Stimulated activated CD8-positive, alpha-beta memory T cell treated with anti-CD3 and anti-CD28 coated beads, Interleukin-7, amount 100 ng/mL, for 24 hours (primary cell): ENCODE results near the gene STXBP6.

Experiments used
- DNase-seq: peaks from one replicate; pipeline ENCODE4 v3.0.0-alpha.2; 2020; ENCODE audit warnings: low read depth

Gene STXBP6

DNA sequence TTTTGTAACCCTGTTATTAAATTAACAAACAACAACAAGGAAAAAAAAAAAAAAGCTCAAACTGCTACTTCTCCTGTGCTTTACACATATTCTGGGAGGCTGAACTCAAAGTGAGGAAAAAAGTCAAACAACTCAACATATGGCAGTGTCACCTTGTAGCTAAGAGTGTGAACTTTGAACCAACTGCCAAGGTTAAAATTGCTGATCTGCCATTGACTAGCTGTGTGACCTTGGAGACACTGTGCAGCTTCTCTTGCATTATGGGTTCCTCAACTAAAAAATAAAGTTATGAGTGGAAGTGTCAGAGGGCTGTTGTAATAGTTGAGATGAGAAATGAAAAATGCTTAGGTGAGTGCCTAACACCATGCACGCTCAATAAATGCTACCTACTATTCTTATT lies 34.2 kb downstream of the STXBP6 start:
- no peak for DNase-seq

DNA sequence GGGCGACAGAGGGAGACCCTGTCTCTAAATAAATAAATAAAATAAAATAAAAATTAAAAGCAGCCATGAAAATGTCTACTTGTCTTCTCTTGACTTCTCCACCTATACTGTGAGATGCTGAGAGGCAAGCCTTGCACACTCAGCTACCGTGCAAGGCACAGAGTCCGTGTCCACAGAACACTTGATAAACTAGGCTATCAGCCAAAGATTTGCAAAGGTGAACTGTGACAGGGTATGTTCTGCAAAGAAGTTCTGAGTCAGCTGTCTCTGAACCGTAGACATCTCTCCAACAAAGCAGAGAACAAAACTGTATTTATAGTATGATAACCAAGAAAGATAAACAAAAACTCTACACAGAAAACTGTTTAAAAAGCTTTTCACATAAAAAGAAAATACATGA lies 35.5 kb downstream of the STXBP6 start:
- DNase-seq = no peak

DNA sequence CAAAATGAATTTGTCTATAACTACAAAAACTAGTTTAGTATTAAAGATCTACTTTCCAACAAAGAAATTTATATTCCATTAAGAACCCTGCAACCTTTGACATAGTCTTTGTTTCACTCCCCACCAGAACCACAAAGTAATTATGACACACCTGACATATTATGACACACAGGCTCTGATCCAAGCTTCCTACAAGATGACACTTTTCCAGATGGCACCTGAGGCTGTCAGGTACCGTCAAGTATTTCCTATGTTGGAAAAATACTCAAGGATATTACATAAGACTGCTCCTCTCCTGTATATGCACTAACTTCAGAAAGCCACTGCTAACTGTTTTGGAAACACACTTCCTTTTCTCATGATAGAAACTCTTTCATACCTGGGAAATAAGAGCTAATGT lies 38.9 kb downstream of the STXBP6 start:
- no peak for DNase-seq

DNA sequence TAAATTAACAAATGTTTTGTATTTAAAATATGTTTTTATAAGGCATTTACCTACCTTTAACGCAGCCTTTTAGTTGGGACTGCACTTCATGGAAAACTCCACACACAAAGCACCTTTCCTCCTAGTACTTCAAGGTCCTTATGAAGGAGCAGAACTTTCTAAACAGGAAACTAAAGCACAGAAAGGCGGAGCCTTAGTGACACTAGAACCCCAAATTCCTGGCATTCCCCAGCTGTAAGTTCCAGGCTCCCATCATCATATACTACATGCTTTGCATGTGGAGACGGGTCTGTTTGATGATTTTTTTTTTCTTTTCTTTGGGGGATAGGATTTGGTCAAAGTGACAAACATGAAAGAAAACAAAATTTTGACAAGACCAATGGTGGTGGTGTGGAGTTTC lies 39.5 kb downstream of the STXBP6 start:
- DNase-seq = no peak

DNA sequence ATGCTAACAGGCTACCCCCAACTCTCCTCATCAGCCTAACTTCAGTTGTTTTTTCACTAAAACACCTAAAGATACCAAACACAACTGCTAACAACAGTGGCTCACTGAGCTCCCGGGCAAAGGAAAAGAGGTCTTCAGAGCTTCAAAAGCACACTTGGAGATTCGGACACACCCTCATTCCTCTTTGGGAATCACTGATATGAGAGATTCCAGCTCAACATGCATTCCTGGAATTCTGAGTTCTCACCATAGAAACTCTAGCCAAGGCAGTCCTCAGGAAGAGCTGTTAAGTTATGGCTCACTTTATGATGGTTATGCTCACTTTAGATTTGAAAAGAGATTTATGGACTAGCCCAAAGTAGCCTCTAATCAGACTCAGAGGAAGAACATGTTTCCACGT lies 40.1 kb downstream of the STXBP6 start:
- no peak for DNase-seq

DNA sequence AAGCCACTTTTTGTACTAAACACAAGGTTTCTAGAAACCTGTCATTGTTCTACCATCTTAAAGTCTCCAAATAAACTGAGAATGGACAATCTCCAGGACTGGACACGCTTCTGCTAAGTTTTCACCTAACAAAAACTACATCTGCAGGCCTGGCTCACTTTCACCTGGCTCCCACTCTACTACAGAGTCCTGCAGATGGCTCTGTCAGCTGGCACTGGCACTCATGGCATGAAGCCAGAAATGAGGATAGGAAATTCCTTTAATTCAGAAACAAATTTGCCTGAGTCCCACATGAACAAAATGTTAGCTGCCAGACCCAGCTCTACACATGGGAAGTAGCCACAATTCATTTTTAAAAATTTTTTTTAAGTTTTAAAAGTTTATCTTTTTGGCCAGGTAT lies 42.1 kb downstream of the STXBP6 start:
- DNase-seq = no peak

DNA sequence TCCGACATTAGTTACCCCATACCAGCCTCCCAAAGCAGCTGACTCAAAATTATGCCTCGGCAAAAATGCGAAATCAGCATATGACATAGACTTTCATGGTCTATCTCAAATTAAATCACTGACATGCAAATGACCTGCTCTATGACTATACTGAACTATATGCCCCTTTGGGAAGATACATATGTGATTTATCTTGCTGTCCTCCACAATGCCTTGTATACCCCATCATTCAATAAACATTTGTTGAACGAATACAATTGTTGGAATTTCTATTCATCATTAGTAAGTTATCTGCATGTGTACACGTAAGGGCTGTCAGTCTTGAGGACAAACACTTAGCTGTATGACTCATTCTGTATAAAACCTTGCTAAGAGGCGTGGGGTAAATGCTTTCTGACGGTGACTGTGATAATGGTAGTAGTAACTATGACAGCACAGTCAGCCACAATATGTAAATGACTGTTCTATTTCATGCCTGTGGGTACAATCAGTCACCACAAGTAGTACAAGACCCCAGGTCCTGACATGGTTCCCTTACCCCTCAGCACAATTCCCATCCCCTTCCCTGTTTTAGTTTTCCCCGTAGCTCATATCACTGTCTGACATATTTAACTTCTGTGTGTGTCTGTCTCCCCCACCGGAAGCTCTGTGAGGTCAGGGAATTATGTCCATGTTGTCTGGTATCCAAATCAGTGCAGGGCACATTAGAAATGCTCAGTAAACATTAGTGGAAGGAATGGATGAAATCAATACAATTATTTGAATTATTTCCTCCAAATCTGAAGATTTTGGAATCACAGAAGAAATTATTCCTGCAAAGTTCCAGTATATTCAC lies 42.8 kb downstream of the STXBP6 start:
- no peak for DNase-seq

DNA sequence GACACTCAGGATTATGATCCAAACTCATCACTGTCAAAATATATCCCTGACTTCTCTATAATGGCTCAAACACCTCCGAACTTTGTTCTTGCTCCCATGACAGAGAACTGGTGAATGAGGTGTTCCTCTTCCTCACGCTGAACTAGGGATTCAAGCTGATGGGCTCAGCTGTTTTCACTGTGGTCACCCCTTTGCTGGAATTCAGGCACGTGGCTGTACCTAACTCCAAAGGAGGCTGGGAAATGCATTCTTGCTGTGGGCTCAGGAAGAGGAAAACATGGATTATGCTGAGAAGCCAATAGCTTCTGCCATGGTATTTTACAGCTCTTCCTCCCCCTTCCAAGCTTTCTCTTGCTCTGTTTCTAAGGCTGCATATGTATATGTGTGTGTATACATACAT lies 43.9 kb downstream of the STXBP6 start:
- DNase-seq = no peak

DNA sequence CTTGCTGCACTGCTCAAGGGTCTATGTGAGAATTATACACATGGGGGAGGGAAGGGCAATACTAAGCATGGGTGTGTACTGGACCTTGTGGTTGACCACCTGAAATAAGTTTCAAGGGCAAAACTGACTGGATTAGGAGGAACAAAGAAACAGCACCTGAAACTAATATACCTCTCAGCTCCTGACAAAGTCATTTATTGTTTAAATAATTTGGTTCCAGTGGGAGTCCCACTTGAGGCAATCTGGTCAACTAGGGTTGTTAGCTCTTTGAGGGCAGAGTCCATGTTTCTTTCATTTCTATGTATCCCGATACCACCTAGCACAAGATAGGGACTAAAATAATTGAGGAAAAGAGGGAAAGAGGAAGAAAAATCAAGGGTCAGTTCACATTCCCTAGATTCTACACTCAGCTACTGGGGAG lies 45.5 kb downstream of the STXBP6 start:
- no peak for DNase-seq

DNA sequence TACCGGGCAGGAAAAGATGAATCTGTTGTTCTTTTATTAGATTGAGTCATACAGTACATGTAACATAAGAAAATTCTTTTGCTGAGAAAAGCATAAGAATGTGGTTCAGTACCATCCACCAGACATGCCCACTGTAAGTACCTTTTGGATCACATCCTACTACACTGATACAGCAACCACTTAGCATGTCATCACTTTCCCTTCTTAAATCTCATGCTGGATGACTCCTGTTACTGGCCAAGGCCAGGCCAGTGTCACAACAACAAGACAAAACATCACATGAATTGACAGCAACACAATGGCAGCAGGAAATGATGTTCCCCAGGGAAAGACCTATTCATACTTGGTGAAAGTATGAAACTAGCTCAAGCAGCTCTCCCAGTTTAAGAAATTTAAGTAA lies 46.4 kb downstream of the STXBP6 start:
- no peak for DNase-seq

DNA sequence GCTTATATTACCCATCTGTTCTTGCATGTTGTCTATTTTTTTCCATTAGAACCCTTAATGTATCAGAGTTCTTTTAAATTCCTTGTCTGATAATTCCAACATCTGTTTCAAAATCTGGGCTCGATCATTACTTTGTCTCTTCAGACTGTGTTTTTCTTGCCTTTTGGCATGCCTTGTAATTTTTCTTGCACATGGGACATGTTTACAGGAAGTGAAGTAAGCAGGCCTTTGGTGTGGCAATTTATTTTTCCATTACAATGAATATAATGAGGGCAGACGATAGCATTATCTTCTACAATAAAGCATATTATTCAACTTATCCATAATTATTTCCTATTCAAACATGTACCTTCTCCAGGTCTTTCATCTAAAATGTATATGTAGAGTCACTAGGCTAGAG lies 48.3 kb downstream of the STXBP6 start:
- DNase-seq = no peak

DNA sequence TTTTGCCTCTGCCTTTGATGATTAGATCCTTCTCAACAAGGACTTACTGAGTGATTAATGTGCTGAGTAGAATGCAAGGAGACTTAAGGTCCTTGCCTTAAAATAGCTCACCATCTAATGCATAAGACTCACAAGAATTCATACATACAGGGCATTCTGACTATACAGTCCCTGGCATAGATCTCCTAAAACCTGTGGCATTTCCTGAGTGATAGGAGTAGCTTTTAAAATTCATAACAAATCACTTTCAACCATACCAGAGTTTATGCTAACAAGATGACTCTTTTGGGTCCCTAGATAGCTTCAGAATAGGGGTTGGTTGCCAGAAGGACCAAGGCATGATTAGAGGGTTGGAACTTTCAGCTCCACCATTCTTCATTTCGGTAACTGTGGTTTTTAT lies 48.8 kb downstream of the STXBP6 start:
- no peak for DNase-seq

DNA sequence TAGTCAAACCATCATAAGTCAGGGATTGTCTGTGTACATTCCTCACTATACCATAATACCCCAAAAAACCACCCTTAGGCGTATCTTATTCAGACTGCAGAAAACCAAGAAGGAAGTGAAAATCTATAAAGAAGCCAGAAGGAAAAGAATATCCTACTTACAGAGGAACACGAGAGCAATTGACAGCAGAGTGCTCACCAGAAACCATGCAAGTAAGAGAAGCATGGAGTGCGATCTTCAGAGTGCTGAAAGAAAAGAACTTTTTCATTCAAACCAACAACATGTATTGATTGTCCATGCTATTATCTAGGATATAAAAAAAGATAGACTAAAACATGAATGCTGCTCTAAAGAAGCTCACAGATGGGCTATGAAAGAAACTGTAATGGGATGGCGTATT lies 50.8 kb downstream of the STXBP6 start:
- no peak for DNase-seq

DNA sequence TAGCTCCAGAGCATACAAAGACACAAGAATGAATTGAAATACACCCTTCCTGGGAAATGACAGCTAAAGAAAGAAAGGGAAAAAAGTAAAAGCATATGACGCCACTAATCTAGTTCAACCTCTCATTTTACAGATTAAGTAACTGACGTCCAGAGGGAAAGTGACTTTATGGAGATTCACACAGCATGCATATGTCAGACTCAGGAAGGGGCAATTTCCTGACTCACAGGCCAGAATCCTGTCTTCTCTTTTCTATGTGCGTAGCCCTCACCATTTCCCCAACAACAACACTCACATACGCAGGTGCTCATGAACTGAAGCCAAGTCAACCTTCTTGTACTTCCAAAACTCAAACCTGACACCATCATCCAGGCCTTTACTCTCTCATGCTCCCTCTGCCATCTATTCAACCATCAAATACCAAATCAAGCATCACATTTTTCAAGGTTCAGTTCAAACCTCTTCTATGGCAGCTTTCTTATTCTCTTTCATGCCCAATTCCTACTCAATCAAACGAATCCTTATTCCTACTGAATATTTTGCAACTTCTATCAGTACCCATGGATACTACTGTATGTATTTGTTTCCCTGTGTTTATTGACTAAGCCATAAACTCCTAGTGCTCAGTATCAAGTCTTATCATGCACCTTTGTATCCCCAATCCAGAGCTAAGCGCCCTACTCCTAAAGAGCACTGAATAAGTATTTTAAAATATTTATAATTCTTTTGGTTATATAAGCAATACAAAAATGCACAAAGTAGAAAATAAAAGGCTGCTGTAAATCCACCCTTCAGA lies 52.8 kb downstream of the STXBP6 start:
- DNase-seq = no peak

DNA sequence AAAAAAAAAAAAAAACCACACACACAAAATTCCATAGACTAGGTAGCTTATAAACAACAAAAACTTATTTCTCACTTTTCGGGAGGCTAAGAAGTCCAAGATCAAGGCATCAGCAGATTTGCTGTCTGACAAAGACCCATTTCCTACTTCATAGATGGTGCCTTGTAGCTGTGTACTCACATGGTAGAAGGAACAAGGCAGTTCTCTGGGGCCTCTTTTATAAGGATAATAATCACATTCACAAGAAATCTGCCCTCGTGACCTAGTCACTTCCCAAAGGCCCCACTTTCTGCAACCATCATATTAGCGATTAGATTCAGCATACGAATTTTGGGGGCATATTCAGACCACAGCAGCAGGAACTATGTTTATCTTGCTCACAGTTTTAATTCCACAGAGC lies 54.9 kb downstream of the STXBP6 start:
- no peak for DNase-seq

DNA sequence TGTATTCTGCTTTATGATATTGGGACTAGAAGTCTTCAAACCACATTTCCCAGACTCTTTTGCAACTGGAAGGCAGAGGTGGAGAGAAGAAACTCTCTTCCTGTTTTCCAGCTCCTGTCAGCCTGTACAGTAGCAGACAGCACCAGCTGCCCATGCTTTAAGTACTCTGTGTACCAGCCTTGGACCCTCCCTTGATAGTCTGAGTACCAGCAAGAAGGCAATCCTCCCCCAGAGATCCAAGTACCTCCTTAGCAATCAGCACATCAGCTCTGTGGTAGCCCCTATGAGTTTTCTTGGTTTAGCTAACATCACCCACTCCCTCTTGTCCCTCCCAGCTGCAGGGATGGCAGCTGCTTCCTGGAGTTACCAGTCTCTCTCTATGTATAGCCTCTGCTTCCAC lies 56.3 kb downstream of the STXBP6 start:
- DNase-seq = no peak

DNA sequence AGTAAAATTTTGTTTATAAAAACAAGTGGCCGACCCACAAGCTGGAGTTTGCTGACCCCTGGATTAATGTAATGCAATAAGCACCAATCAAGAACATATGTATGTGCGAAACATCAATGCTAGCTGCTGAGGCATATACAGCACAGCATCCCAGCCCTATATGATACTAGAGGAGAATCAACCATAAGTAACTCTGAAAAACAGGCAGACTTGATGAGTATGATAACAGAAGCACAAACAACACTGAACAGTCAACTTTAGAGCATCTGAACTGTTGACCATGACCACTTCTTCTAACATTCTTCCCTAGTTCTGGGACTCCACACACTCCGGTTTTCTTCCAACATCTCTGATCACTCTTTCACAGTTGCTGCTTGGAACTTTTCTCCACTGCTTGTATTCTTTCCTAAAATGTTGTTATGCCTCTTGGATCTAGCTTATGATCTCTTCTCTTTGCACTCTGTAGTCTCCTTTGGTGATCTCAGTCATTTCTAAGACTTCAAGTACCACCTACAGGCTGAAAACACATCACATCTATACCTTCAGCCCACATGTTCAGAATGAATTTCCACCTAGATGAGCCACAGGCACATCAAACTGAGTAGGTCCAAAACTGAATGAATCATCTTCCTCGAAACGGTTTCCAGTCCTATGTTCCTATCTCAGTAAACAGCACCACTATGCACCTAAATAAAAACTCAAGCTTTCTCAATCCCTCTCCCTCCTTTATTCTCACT lies 57.2 kb downstream of the STXBP6 start:
- no peak for DNase-seq

DNA sequence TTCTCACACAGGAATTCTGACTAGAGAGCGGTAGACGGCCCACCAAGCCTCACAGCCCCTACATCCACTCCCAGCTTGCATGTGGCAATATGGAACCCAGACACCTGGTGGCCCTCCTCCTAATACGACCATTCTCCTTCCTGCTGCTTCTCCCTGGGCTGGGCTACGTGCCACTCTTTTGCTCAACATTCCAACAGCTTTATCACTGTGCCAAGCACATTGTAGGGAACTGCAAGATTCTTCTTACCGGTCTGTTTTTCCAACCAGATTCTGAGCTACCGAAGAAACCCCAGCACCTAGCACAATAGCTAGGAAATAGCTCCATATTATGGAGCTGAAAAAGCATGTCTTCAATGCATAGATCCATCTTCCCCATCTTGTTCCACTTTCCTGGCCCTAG lies 58.1 kb downstream of the STXBP6 start:
- DNase-seq = no peak

DNA sequence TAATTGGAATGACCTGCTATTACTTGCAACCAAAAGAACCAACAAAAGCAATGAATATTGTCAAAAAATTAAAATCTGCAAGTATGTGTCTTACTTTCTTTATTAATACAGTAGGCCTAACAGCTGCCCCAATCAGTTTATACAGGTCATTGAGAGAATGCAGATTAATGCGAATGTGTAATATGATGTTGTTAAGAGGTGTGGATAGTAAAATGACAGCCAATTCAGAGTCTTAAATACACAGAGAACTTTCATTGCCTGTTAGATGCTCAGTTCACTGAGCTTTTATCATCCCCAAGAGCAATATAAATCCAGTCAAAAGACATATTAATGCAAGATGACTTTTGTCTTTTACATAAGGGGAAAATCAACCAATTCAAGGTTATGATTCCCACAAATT lies 58.7 kb downstream of the STXBP6 start:
- DNase-seq = no peak

DNA sequence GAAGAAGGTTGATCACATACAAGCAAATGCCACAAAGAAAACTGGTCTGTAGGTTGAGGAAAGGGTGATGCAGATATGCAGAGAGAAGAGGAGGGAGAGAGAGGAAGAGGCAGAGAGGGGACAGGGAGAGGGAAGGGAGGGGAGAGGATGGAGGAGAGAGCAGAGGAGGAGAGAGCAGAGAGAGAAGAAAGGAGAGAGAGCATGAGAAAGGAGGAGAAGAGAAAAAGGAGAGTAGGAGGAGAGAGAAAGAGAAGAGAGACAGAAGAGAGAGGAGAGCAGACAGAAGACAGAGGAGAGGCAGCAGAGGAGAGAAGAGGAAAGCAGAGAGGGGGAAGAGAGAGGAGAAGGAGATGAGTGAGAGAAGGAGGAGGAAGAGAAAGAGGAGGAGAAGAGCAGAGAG lies 59.2 kb downstream of the STXBP6 start:
- no peak for DNase-seq

DNA sequence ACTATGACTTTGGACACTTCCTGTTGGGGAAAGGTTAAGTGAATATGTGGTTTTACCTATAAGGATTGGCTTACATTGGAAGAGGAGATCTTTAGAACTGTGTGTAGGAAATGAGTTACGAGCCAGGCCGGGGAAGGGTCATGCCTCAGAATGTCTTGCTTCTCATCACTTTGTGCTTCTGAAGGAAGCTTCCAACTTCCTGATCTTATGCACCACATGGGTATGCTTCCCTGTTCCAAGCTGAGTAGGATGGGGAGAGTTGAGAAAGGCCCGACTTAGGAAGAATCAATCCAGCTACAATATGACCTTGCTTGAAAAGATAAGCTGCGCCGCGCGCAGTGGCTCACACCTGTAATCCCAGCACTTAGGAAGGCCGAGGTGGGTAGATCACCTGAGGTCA lies 59.9 kb downstream of the STXBP6 start:
- no peak for DNase-seq

DNA sequence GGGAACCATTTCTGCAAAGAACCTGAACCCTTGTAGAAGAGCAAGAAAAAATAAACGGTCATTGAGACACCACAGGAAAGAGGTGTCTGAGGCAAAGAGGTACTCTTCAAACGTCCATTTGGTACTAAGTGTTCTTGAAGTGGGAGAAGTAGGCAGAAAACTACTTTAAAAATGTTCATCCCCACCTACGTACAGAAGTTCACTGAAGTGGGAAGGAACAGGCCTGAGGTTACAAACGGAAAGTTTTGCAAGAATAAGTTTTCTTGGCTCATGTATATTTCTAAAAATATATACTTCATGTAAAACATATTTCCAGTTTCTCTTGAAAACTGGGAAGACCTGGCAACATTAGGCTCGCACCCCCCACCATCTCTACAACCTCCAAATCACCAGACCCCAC lies 61.2 kb downstream of the STXBP6 start:
- no peak for DNase-seq
